ENCODE measurements around the gene TMEM200B.
"Not testable (repeated sequence)": the region's sequence is repeated elsewhere in the genome, so short reads cannot be mapped to it uniquely, and the experiment has no call there.

- TF ChIP-seq, protein P1, sequence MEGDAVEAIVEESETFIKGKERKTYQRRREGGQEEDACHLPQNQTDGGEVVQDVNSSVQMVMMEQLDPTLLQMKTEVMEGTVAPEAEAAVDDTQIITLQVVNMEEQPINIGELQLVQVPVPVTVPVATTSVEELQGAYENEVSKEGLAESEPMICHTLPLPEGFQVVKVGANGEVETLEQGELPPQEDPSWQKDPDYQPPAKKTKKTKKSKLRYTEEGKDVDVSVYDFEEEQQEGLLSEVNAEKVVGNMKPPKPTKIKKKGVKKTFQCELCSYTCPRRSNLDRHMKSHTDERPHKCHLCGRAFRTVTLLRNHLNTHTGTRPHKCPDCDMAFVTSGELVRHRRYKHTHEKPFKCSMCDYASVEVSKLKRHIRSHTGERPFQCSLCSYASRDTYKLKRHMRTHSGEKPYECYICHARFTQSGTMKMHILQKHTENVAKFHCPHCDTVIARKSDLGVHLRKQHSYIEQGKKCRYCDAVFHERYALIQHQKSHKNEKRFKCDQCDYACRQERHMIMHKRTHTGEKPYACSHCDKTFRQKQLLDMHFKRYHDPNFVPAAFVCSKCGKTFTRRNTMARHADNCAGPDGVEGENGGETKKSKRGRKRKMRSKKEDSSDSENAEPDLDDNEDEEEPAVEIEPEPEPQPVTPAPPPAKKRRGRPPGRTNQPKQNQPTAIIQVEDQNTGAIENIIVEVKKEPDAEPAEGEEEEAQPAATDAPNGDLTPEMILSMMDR (IDR thresholded peaks at IDR 0.05), result not testable (repeated sequence)
- not testable (repeated sequence) for TF ChIP-seq POLR2A (IDR thresholded peaks at IDR 0.05)
Measured at GRCh38 chr1:29131056-29131455, 7.4 kb upstream of the TMEM200B start.

Data from heart left ventricle (tissue), 13 donors.